KOPT-K1 (cell line): ENCODE measurements around the gene CST3.
"Not testable (repeated sequence)": the region's sequence is repeated elsewhere in the genome, so short reads cannot be mapped to it uniquely, and the experiment has no call there.

Experiments used
- H3K27ac ChIP-seq: fragments of 200-600 bp; sonication (generic); 2 replicates; pipeline ENCODE4 v1.5.1; 2016; ENCODE audit warnings: antibody characterized with exemption, mild to moderate bottlenecking, low read depth, low read length; ENCODE audit not compliant: poor library complexity, severe bottlenecking
- H3K36me3 ChIP-seq: fragments of 200-600 bp; sonication (generic); 2 replicates; pipeline ENCODE4 v1.5.1; 2017; ENCODE audit warnings: antibody characterized with exemption, mild to moderate bottlenecking, low read length, moderate library complexity; ENCODE audit not compliant: insufficient read depth
- H3K9me3 ChIP-seq: fragments of 200-600 bp; sonication (generic); 2 replicates; pipeline ENCODE4 v1.5.1; 2017; ENCODE audit warnings: antibody characterized with exemption, low read length, mild to moderate bottlenecking; ENCODE audit not compliant: insufficient read depth, poor library complexity, severe bottlenecking

Gene CST3

GRCh38 chr20:23640671-23641667 is 3.2 kb upstream of the CST3 start:
- Histone ChIP-seq H3K27ac (no peak overlapping the region), H3K36me3 (no peaks in the 10 kb centered on the region), H3K9me3 (no peaks in the 10 kb centered on the region)

GRCh38 chr20:23640018-23640601 is 2.4 kb upstream of the CST3 start:
- Histone ChIP-seq H3K27ac (no peak overlapping the region), H3K36me3 (no peaks in the 10 kb centered on the region), H3K9me3 (no peaks in the 10 kb centered on the region)

GRCh38 chr20:23639490-23639958 is 1.8 kb upstream of the CST3 start:
- Histone ChIP-seq H3K27ac (no peak overlapping the region), H3K36me3 (no peaks in the 10 kb centered on the region), H3K9me3 (no peaks in the 10 kb centered on the region)

- H3K27ac ChIP-seq = no peak overlapping the region
- no peaks in the 10 kb centered on the region for H3K36me3 ChIP-seq
- no peaks in the 10 kb centered on the region for H3K9me3 ChIP-seq
Measured at GRCh38 chr20:23638309-23638708, 554 bp upstream of the CST3 start.

- Histone ChIP-seq H3K36me3 (no peaks in the 10 kb centered on the region), H3K27ac (no peak overlapping the region), H3K9me3 (no peaks in the 10 kb centered on the region)
Measured at GRCh38 chr20:23636908-23637281, 860 bp downstream of the CST3 start.

- no peaks in the 10 kb centered on the region for H3K9me3 ChIP-seq
- no peak overlapping the region for H3K27ac ChIP-seq
- no peaks in the 10 kb centered on the region for H3K36me3 ChIP-seq
Measured at GRCh38 chr20:23636182-23636907, 1.4 kb downstream of the CST3 start.

GRCh38 chr20:23635768-23636090 is 2.0 kb downstream of the CST3 start:
- H3K27ac ChIP-seq, H3K9me3 ChIP-seq, H3K36me3 ChIP-seq: not testable (repeated sequence)

- Histone ChIP-seq H3K9me3 (no peaks in the 10 kb centered on the region), H3K27ac (no peak overlapping the region), H3K36me3 (no peaks in the 10 kb centered on the region)
Measured at GRCh38 chr20:23634985-23635767, 2.6 kb downstream of the CST3 start.

GRCh38 chr20:23634044-23634801 is 3.5 kb downstream of the CST3 start:
- Histone ChIP-seq H3K9me3 (no peaks in the 10 kb centered on the region), H3K27ac (no peak overlapping the region), H3K36me3 (no peaks in the 10 kb centered on the region)

- H3K36me3 ChIP-seq = no peaks in the 10 kb centered on the region
- no peak overlapping the region for H3K27ac ChIP-seq
- H3K9me3 ChIP-seq = no peaks in the 10 kb centered on the region
Measured at GRCh38 chr20:23632711-23633573, 4.8 kb downstream of the CST3 start.

- Histone ChIP-seq H3K9me3 (no peaks in the 10 kb centered on the region), H3K27ac (no peak overlapping the region), H3K36me3 (no peaks in the 10 kb centered on the region)
Measured at GRCh38 chr20:23631981-23632710, 5.6 kb downstream of the CST3 start.

- no peaks in the 10 kb centered on the region for H3K36me3 ChIP-seq
- H3K27ac ChIP-seq = no peak overlapping the region
- H3K9me3 ChIP-seq = no peaks in the 10 kb centered on the region
Measured at GRCh38 chr20:23631226-23631822, 6.4 kb downstream of the CST3 start.
